K562 (cell line): ENCODE measurements around the gene SERPINA9. TPM values are rescaled to one million over a fixed set of nuclear protein-coding genes. Genes with fewer than 3 reads are reported as not detected.

Experiments
- BCLAF1 ChIP-seq, 2 experiments: fragments of 450-650 bp in 1 of 2; IDR thresholded peaks; 2 replicates each; pipeline ENCODE4 v1.6.1; 2011 to 2017; ENCODE audit warnings: low read depth in 2 of 2, antibody characterized with exemption in 1 of 2, borderline replicate concordance in 1 of 2, low read length in 1 of 2, mild to moderate bottlenecking in 1 of 2, mixed read lengths in 1 of 2; ENCODE audit not compliant: control insufficient read depth in 1 of 2
- CREB3 ChIP-seq: fragments of 450-650 bp; conservative IDR thresholded peaks from 2 replicates; pipeline ENCODE4 v1.6.1; 2016; ENCODE audit warnings: missing genetic modification characterization, low read depth, mild to moderate bottlenecking, missing compliant biosample characterization, moderate library complexity
- DACH1 ChIP-seq: fragments of 450-650 bp; IDR thresholded peaks from 2 replicates; pipeline ENCODE4 v1.6.1; 2018; ENCODE audit not compliant: partially characterized antibody
- HMGXB4 ChIP-seq: sonication (generic); formaldehyde crosslinking; IDR thresholded peaks from 2 replicates; pipeline ENCODE4 v1.8.1; 2023; ENCODE audit warnings: mild to moderate bottlenecking, missing genetic modification reagents
- SAFB ChIP-seq: fragments of 200-400 bp; formaldehyde crosslinking; IDR thresholded peaks from 2 replicates; pipeline ENCODE4 v1.6.1; 2017; ENCODE audit warnings: low read depth, low read length, borderline replicate concordance
- TAF15 ChIP-seq: fragments of 200-400 bp; formaldehyde crosslinking; IDR thresholded peaks from 2 replicates; pipeline ENCODE4 v1.6.1; 2017; ENCODE audit warnings: mild to moderate bottlenecking, low read depth, low read length, moderate library complexity
- polyA plus RNA-seq, 8 experiments: library from polyadenylated mRNA; depleted of rRNA in 4 of 8; stranded (reverse) in 5 of 8; unstranded in 3 of 8; fragments of >200 nt; fragmentation: Nextera tagmentation in 2 of 8; fragmentation: Illumina TruSeq in 1 of 8; extraction: Ambion mirVana in 2 of 8; extraction: Trizol in 1 of 8; gene quantifications; 2 replicates each; pipeline versions ENCODE4 v1.2.1 to v1.2.3, GENCODE V29; 2011 to 2014; ENCODE audit warnings: inconsistent platforms in 1 of 8, missing spikeins in 1 of 8
- total RNA-seq, 7 experiments: library from RNA; depleted of rRNA in 6 of 7; stranded (reverse); fragments of >200 nt in 6 of 7; fragmentation: Illumina TruSeq in 2 of 7; extraction: Trizol in 2 of 7; gene quantifications; 2 replicates each; pipeline versions ENCODE4 v1.2.1 to v1.2.3, GENCODE V29; 2011 to 2021; ENCODE audit warnings: low replicate concordance in 1 of 7
- TF ChIP-seq, protein P1 (sequence below): sonication (generic); formaldehyde crosslinking; IDR thresholded peaks from 2 replicates; pipeline ENCODE4 v1.5.0; 2020; ENCODE audit warnings: missing genetic modification reagents
- TF ChIP-seq, protein P2 (sequence below): sonication (generic); formaldehyde crosslinking; IDR thresholded peaks from 2 replicates; pipeline ENCODE4 v1.8.0; 2022; ENCODE audit warnings: missing genetic modification reagents, mild to moderate bottlenecking, borderline replicate concordance

SERPINA9 gene
- total and polyA plus RNA-seq, 9 of the 15 experiments (the other 6 are each of a cell fraction or from before 2014, with no cell fraction given), result not detected

DNA sequence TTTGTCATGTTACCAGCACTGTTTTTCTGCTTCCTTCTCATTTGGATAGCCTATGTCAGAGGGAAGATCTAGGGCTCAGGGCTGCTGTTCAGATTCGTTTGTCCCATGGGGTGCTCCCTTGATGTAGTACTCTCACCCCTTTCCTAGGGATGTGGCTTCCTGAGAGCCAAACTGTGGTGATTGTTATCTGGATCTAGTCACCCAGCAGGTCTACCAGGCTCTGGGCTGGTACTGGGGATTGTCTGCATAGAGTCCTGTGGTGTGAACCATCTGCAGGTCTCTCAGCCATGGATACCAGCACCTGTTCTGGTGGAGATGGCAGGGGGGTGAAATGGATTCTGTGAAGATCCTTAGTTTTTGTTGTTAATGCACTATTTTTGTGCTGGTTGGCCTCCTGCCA, 17.9 kb downstream of the SERPINA9 start (continued):
- TF ChIP-seq BCLAF1 (IDR thresholded peaks at IDR 0.05; ENCODE audit: borderline replicate concordance in 1 of 2, control insufficient read depth in 1 of 2, low read depth in 2 of 2, low read length in 1 of 2), result no peak
- TF ChIP-seq TAF15, result no peak
- TF ChIP-seq, protein P1, sequence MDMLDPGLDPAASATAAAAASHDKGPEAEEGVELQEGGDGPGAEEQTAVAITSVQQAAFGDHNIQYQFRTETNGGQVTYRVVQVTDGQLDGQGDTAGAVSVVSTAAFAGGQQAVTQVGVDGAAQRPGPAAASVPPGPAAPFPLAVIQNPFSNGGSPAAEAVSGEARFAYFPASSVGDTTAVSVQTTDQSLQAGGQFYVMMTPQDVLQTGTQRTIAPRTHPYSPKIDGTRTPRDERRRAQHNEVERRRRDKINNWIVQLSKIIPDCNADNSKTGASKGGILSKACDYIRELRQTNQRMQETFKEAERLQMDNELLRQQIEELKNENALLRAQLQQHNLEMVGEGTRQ (CRISPR knock-in tag), result no peak
- TF ChIP-seq, protein P2, sequence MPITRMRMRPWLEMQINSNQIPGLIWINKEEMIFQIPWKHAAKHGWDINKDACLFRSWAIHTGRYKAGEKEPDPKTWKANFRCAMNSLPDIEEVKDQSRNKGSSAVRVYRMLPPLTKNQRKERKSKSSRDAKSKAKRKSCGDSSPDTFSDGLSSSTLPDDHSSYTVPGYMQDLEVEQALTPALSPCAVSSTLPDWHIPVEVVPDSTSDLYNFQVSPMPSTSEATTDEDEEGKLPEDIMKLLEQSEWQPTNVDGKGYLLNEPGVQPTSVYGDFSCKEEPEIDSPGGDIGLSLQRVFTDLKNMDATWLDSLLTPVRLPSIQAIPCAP (CRISPR knock-in tag), result no peak
- no peak for TF ChIP-seq HMGXB4 (CRISPR knock-in tag)
- TF ChIP-seq SAFB, result no peak
- no peak for TF ChIP-seq CREB3 (tag)
- no peak for TF ChIP-seq DACH1
